WTC11 (cell line): ENCODE results near the gene CRACR2B. TPM values are rescaled to one million over a fixed set of nuclear protein-coding genes. Genes with fewer than 3 reads are reported as not detected.

Experiments
- ATAC-seq: fragments of 200-7000 bp; cut with Tn5 transposase; 2 replicates; pipeline ENCODE4 v1.10.0; 2021; ENCODE audit warnings: mild to moderate bottlenecking, moderate library complexity
- CTCF ChIA-PET: fragments of 300-600 bp; sonication (Branson Sonifier 250); formaldehyde crosslinking; loops from one replicate; lab custom pipeline; 2021; ENCODE audit warnings: antibody characterized with exemption; lab: Charles Lee
- POLR2A ChIA-PET: fragments of 350-600 bp; sonication (Branson Sonifier 250); formaldehyde crosslinking; loops from one replicate; lab custom pipeline; 2021; ENCODE audit warnings: antibody characterized with exemption; lab: Charles Lee
- DNase-seq: peaks from one replicate; pipeline ENCODE4 v3.0.0; 2021; ENCODE audit warnings: low spot score
- H3K27ac Mint-ChIP-seq: 2 replicates; pipeline ENCODE4 v1.8.0; 2021; ENCODE audit warnings: mixed read lengths
- H3K27me3 Mint-ChIP-seq: 2 replicates; pipeline ENCODE4 v1.8.0; 2021; ENCODE audit warnings: low read depth, mild to moderate bottlenecking, moderate library complexity, mixed read lengths
- H3K36me3 Mint-ChIP-seq: 2 replicates; pipeline ENCODE4 v1.8.0; 2021; ENCODE audit warnings: mixed read lengths
- H3K4me1 Mint-ChIP-seq: 2 replicates; pipeline ENCODE4 v1.8.0; 2022; ENCODE audit warnings: mixed read lengths
- H3K4me3 Mint-ChIP-seq: 2 replicates; pipeline ENCODE4 v1.8.0; 2021; ENCODE audit warnings: mild to moderate bottlenecking, moderate library complexity, mixed read lengths
- H3K9me3 Mint-ChIP-seq: 2 replicates; pipeline ENCODE4 v1.8.0; 2021; ENCODE audit warnings: mixed read lengths
- ETV6 ChIP-seq: sonication (generic); formaldehyde crosslinking; IDR thresholded peaks from 2 replicates; pipeline ENCODE4 v1.8.1; 2022; ENCODE audit warnings: mild to moderate bottlenecking, missing genetic modification reagents
- JUN ChIP-seq: sonication (generic); formaldehyde crosslinking; IDR thresholded peaks from 2 replicates; pipeline ENCODE4 v1.8.0; 2023; ENCODE audit warnings: mild to moderate bottlenecking, missing genetic modification reagents
- KAT7 ChIP-seq: sonication (generic); formaldehyde crosslinking; IDR thresholded peaks from 2 replicates; pipeline ENCODE4 v1.8.1; 2023; ENCODE audit warnings: missing genetic modification reagents, mild to moderate bottlenecking, borderline replicate concordance
- NFE2L1 ChIP-seq: sonication (generic); formaldehyde crosslinking; IDR thresholded peaks from 2 replicates; pipeline ENCODE4 v1.8.1; 2023; ENCODE audit warnings: missing genetic modification reagents
- NR3C1 ChIP-seq: sonication (generic); formaldehyde crosslinking; conservative IDR thresholded peaks from 2 replicates; pipeline ENCODE4 v1.8.1; 2023; ENCODE audit warnings: low read depth, mild to moderate bottlenecking, missing genetic modification reagents
- ZBTB21 ChIP-seq: sonication (generic); formaldehyde crosslinking; IDR thresholded peaks from 2 replicates; pipeline ENCODE4 v1.8.1; 2023; ENCODE audit warnings: mild to moderate bottlenecking, missing genetic modification reagents, borderline replicate concordance
- ZNF263 ChIP-seq: sonication (generic); formaldehyde crosslinking; IDR thresholded peaks from 2 replicates; pipeline ENCODE4 v1.8.1; 2022; ENCODE audit warnings: low read depth, mild to moderate bottlenecking, moderate library complexity, missing genetic modification reagents
- ZNF423 ChIP-seq: fragments of 250-450 bp; sonication (Bioruptor Pico); IDR thresholded peaks from 2 replicates; pipeline ENCODE4 v2.1.2; 2022; ENCODE audit warnings: mild to moderate bottlenecking, moderate library complexity
- total RNA-seq: library from RNA; stranded (reverse); gene quantifications from 3 replicates; pipeline ENCODE4 v1.2.3, GENCODE V29; 2021
- TF ChIP-seq, protein P1 (sequence below): sonication (generic); formaldehyde crosslinking; IDR thresholded peaks from 2 replicates; pipeline ENCODE4 v1.8.1; 2023; ENCODE audit warnings: mild to moderate bottlenecking, moderate library complexity, missing genetic modification reagents
- TF ChIP-seq, protein P2 (sequence below): sonication (generic); formaldehyde crosslinking; IDR thresholded peaks from 2 replicates; pipeline ENCODE4 v1.8.1; 2023; ENCODE audit warnings: mild to moderate bottlenecking, missing genetic modification reagents, borderline replicate concordance
- TF ChIP-seq, protein P3 (sequence below): fragments of 250-450 bp; sonication (Bioruptor Pico); IDR thresholded peaks from 2 replicates; pipeline ENCODE4 v1.9.0; 2021; ENCODE audit warnings: moderate library complexity, mild to moderate bottlenecking, inconsistent platforms, borderline replicate concordance
- TF ChIP-seq, protein P4 (sequence below): sonication (generic); formaldehyde crosslinking; conservative IDR thresholded peaks from 2 replicates; pipeline ENCODE4 v1.8.1; 2022; ENCODE audit warnings: mild to moderate bottlenecking, missing genetic modification reagents
- TF ChIP-seq, protein P5 (sequence below): sonication (generic); formaldehyde crosslinking; IDR thresholded peaks from 2 replicates; pipeline ENCODE4 v1.8.1; 2023; ENCODE audit warnings: mild to moderate bottlenecking, missing genetic modification reagents, moderate library complexity
- TF ChIP-seq, protein P6 (sequence below): sonication (generic); formaldehyde crosslinking; IDR thresholded peaks from 2 replicates; pipeline ENCODE4 v1.8.1; 2022; ENCODE audit warnings: mild to moderate bottlenecking, missing genetic modification reagents, moderate library complexity, borderline replicate concordance
- TF ChIP-seq, protein P7 (sequence below): sonication (generic); formaldehyde crosslinking; IDR thresholded peaks from 2 replicates; pipeline ENCODE4 v1.8.0; 2022; ENCODE audit warnings: mild to moderate bottlenecking, missing genetic modification reagents

Gene CRACR2B
- total RNA-seq, 1 experiment from 2014 or later, result 46.5 TPM

DNA sequence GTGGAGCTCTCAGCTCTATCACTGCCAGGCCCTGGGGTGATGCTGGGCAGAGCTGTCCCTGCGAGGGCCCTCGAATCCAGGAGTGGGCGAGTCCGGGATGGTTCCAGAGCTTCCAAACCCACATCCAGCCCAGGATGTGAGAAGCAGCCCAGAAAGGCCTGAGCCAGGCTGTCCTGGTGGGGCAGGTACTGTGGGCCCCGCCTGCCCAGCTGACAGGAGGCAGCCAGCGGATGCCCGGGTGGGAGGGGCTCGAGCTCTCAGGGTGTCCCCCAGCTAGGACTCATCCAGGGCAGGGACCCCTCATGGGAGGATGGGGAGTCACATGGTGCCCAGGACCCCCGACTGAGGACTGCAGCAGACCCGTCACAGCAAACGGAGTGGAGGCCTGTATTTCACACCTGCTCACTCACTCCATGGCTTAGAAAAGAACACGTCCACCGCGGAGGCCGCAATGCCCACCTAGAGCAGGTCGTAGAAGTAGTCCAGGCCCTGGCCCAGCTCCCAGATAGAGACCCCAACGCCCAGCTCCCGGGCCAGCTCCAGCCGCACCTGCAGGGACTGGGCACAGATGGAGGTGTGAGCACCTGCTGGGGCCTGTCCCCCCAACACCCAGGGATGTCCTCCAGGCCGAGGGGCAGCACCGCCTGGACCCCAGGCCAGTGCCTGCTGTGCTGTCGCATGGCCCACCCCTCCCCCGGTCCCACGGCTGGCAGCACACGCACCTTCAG, 41.8 kb downstream of the CRACR2B start:
- no peaks in the 10 kb centered on the region for H3K4me1 Mint-ChIP-seq
- DNase-seq (no peak), ATAC-seq (no peak)
- H3K27ac Mint-ChIP-seq, result no peak overlapping the region
- no peak overlapping the region for H3K4me3 Mint-ChIP-seq
- H3K27me3 Mint-ChIP-seq, result no peaks in the 10 kb centered on the region; the same call in 1 of the 2 replicates
- peaks cover 7% of the 10 kb centered on the region for H3K36me3 Mint-ChIP-seq
- ChIA-PET CTCF (interaction anchor here (0.5 to 2.1 kb wide), 7 partner anchors 19 to 584 kb away, joined by 3 to 8 read pairs (median 3); no protein-coding TSS in a partner anchor), POLR2A (no interaction called here)
- H3K9me3 Mint-ChIP-seq, result no peaks in the 10 kb centered on the region
- TF ChIP-seq, protein P1, sequence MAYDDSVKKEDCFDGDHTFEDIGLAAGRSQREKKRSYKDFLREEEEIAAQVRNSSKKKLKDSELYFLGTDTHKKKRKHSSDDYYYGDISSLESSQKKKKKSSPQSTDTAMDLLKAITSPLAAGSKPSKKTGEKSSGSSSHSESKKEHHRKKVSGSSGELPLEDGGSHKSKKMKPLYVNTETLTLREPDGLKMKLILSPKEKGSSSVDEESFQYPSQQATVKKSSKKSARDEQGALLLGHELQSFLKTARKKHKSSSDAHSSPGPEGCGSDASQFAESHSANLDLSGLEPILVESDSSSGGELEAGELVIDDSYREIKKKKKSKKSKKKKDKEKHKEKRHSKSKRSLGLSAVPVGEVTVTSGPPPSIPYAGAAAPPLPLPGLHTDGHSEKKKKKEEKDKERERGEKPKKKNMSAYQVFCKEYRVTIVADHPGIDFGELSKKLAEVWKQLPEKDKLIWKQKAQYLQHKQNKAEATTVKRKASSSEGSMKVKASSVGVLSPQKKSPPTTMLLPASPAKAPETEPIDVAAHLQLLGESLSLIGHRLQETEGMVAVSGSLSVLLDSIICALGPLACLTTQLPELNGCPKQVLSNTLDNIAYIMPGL (CRISPR knock-in tag), result no peak
- TF ChIP-seq ZNF263 (CRISPR knock-in tag) (no peak), ETV6 (CRISPR knock-in tag) (no peak), KAT7 (CRISPR knock-in tag) (no peak), JUN (CRISPR knock-in tag) (no peak)
- TF ChIP-seq, protein P2, sequence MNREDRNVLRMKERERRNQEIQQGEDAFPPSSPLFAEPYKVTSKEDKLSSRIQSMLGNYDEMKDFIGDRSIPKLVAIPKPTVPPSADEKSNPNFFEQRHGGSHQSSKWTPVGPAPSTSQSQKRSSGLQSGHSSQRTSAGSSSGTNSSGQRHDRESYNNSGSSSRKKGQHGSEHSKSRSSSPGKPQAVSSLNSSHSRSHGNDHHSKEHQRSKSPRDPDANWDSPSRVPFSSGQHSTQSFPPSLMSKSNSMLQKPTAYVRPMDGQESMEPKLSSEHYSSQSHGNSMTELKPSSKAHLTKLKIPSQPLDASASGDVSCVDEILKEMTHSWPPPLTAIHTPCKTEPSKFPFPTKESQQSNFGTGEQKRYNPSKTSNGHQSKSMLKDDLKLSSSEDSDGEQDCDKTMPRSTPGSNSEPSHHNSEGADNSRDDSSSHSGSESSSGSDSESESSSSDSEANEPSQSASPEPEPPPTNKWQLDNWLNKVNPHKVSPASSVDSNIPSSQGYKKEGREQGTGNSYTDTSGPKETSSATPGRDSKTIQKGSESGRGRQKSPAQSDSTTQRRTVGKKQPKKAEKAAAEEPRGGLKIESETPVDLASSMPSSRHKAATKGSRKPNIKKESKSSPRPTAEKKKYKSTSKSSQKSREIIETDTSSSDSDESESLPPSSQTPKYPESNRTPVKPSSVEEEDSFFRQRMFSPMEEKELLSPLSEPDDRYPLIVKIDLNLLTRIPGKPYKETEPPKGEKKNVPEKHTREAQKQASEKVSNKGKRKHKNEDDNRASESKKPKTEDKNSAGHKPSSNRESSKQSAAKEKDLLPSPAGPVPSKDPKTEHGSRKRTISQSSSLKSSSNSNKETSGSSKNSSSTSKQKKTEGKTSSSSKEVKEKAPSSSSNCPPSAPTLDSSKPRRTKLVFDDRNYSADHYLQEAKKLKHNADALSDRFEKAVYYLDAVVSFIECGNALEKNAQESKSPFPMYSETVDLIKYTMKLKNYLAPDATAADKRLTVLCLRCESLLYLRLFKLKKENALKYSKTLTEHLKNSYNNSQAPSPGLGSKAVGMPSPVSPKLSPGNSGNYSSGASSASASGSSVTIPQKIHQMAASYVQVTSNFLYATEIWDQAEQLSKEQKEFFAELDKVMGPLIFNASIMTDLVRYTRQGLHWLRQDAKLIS, result no peak
- TF ChIP-seq, protein P3, sequence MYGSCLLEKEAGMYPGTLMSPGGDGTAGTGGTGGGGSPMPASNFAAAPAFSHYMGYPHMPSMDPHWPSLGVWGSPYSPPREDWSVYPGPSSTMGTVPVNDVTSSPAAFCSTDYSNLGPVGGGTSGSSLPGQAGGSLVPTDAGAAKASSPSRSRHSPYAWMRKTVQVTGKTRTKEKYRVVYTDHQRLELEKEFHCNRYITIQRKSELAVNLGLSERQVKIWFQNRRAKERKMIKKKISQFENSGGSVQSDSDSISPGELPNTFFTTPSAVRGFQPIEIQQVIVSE (CRISPR knock-in tag), result no peak
- TF ChIP-seq, protein P4, sequence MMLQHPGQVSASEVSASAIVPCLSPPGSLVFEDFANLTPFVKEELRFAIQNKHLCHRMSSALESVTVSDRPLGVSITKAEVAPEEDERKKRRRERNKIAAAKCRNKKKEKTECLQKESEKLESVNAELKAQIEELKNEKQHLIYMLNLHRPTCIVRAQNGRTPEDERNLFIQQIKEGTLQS, result no peak
- TF ChIP-seq, protein P5, sequence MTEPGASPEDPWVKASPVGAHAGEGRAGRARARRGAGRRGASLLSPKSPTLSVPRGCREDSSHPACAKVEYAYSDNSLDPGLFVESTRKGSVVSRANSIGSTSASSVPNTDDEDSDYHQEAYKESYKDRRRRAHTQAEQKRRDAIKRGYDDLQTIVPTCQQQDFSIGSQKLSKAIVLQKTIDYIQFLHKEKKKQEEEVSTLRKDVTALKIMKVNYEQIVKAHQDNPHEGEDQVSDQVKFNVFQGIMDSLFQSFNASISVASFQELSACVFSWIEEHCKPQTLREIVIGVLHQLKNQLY, result no peak

DNA sequence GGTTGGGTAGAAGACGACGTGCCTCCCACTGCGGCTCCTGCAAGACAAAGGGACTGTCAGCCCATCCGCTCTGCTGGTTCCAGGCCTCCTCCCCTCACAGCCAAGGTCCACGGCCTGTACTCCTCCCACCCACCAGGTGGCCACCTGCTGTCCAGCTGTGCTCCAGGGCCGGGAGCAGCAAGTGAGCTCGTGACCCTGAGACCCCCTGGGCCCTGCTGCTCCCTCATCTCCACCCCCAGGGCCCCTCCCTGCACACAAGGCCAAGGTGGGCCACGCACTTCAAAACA, 42.4 kb downstream of the CRACR2B start:
- POLR2A ChIA-PET, result no interaction called here
- TF ChIP-seq ZNF423 (CRISPR knock-in tag) (peak; percentile 84), ZBTB21 (CRISPR knock-in tag) (no peak), NR3C1 (no peak), NFE2L1 (CRISPR knock-in tag) (no peak)
- TF ChIP-seq, protein P6, sequence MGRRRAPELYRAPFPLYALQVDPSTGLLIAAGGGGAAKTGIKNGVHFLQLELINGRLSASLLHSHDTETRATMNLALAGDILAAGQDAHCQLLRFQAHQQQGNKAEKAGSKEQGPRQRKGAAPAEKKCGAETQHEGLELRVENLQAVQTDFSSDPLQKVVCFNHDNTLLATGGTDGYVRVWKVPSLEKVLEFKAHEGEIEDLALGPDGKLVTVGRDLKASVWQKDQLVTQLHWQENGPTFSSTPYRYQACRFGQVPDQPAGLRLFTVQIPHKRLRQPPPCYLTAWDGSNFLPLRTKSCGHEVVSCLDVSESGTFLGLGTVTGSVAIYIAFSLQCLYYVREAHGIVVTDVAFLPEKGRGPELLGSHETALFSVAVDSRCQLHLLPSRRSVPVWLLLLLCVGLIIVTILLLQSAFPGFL, result no peak
- TF ChIP-seq, protein P7, sequence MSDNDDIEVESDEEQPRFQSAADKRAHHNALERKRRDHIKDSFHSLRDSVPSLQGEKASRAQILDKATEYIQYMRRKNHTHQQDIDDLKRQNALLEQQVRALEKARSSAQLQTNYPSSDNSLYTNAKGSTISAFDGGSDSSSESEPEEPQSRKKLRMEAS (CRISPR knock-in tag), result no peak
- TF ChIP-seq, protein P4, result no peak

More for the DNA sequence above, 42.4 kb downstream of the CRACR2B start:
- CTCF ChIA-PET, result interaction anchor here (1.0 to 2.1 kb wide), 6 partner anchors 19 to 181 kb away, joined by 3 to 8 read pairs (median 4); no protein-coding TSS in a partner anchor
- DNase-seq (peak; percentile 38), ATAC-seq (peak; percentile 25)
- Mint-ChIP-seq H3K36me3 (peaks cover 9% of the 10 kb centered on the region), H3K27ac (no peak overlapping the region), H3K4me1 (no peaks in the 10 kb centered on the region), H3K4me3 (no peak overlapping the region), H3K27me3 (no peaks in the 10 kb centered on the region; the same call in none of the 2 replicates), H3K9me3 (no peaks in the 10 kb centered on the region)
